Thoracic aorta (tissue), 2 donors: ENCODE data around the gene TIPARP. TPM values are rescaled to one million over a fixed set of nuclear protein-coding genes. Genes with fewer than 3 reads are reported as not detected.
"Not testable (repeated sequence)": the region's sequence is repeated elsewhere in the genome, so short reads cannot be mapped to it uniquely, and the experiment has no call there.

Source experiments
- ATAC-seq: fragments of 150-250 bp; one replicate; pipeline ENCODE4 v1.8.0; 2017; ENCODE audit warnings: low read depth; ENCODE audit not compliant: insufficient number of reproducible peaks, low FRiP score
- DNase-seq: peaks from one replicate; pipeline ENCODE4 v3.0.0-alpha.2; 2020; ENCODE audit warnings: low spot score
- H3K27ac ChIP-seq, 2 donors: fragments of 200-600 bp; sonication (generic); 1 replicate in 1 of 2; 2 replicates in 1 of 2; pipeline ENCODE4 v1.5.1; 2016; ENCODE audit warnings: mild to moderate bottlenecking in 2 of 2, moderate library complexity in 2 of 2
- H3K27me3 ChIP-seq: fragments of 200-600 bp; sonication (generic); replicated peaks from 2 replicates; pipeline ENCODE4 v1.6.0; 2016; ENCODE audit warnings: mild to moderate bottlenecking; ENCODE audit not compliant: insufficient read depth
- H3K36me3 ChIP-seq: fragments of 200-600 bp; sonication (generic); one replicate; pipeline ENCODE4 v1.5.1; 2016
- H3K4me1 ChIP-seq, 2 donors: fragments of 200-600 bp; sonication (generic); 1 replicate in 1 of 2; 2 replicates in 1 of 2; pipeline versions ENCODE4 v1.5.1 to v1.6.0; 2016; ENCODE audit warnings: low read depth in 2 of 2, mild to moderate bottlenecking in 1 of 2; ENCODE audit not compliant: control insufficient read depth in 1 of 2
- H3K4me3 ChIP-seq: fragments of 200-600 bp; sonication (generic); 2 replicates; pipeline ENCODE4 v1.5.1; 2016; ENCODE audit warnings: mild to moderate bottlenecking
- H3K9me3 ChIP-seq: fragments of 200-600 bp; sonication (generic); 2 replicates; pipeline ENCODE4 v1.5.1; 2016
- total RNA-seq, 2 donors: library from RNA; depleted of rRNA; stranded (reverse); fragments of >200 nt; gene quantifications; one replicate each; pipeline versions ENCODE4 v1.1.0 to v1.2.3, GENCODE V29; 2016
- TF ChIP-seq, protein P1 (sequence below): fragments of 200-600 bp; sonication (generic); IDR thresholded peaks from one replicate; pipeline ENCODE4 v1.5.1; 2019; ENCODE audit warnings: antibody characterized with exemption

Gene TIPARP
- total RNA-seq, 2 donors from 2014 or later, result 19.8 to 77.2 TPM

DNA sequence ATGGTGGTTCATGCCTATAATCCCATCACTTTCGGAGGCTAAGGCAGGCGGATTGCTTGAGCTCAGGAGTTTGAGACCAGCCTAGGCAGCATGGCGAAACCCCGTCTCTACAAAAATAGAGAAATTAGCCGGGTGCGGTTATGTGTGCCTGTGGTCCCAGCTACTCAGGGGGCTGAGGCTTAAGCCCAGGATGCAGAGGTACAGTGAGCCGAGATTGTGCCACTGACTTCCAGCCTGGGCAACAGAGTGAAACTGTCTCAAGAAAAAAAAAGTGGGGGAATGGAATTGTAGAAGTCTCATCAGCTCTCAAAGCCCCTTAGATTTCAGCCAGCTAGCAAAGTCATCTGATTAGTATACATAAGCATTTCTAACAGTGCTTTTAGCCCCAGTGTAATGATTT lies 33.2 kb downstream of the TIPARP start:
- no peak overlapping the region for H3K4me3 ChIP-seq
- H3K4me1 ChIP-seq, result no peaks in the 10 kb centered on the region
- ATAC-seq, result no peak
- no peak for DNase-seq
- TF ChIP-seq, protein P1, sequence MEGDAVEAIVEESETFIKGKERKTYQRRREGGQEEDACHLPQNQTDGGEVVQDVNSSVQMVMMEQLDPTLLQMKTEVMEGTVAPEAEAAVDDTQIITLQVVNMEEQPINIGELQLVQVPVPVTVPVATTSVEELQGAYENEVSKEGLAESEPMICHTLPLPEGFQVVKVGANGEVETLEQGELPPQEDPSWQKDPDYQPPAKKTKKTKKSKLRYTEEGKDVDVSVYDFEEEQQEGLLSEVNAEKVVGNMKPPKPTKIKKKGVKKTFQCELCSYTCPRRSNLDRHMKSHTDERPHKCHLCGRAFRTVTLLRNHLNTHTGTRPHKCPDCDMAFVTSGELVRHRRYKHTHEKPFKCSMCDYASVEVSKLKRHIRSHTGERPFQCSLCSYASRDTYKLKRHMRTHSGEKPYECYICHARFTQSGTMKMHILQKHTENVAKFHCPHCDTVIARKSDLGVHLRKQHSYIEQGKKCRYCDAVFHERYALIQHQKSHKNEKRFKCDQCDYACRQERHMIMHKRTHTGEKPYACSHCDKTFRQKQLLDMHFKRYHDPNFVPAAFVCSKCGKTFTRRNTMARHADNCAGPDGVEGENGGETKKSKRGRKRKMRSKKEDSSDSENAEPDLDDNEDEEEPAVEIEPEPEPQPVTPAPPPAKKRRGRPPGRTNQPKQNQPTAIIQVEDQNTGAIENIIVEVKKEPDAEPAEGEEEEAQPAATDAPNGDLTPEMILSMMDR, result no peak
- no peaks in the 10 kb centered on the region for H3K9me3 ChIP-seq
- H3K27ac ChIP-seq, result no peak overlapping the region
- no peaks in the 10 kb centered on the region for H3K27me3 ChIP-seq
- peaks cover 33% of the 10 kb centered on the region for H3K36me3 ChIP-seq

DNA sequence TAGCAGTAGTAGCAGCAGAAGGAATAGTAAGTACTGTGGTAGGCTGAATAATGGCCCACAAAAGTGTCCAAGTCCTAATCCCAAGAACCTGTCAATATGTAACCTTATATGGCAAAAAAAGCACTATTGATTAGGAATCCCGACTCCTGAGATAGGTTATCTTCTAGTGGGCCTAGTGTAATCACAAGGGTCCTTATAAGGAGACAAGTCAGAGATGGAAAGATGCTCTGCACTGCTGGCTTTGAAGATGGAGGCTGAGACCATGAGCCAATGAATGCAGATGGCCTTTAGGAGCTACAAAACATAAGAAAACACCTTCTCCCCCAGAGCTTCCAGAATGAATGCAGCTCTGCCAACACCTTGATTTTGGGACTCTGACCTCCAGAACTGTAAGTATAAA lies 36.0 kb downstream of the TIPARP start:
- H3K4me1 ChIP-seq, result no peaks in the 10 kb centered on the region
- H3K27me3 ChIP-seq, result no peaks in the 10 kb centered on the region
- peaks cover 22% of the 10 kb centered on the region for H3K36me3 ChIP-seq
- no peaks in the 10 kb centered on the region for H3K9me3 ChIP-seq
- TF ChIP-seq, protein P1, result no peak
- no peak overlapping the region for H3K4me3 ChIP-seq
- DNase-seq, result no peak
- no peak for ATAC-seq
- no peak overlapping the region for H3K27ac ChIP-seq

DNA sequence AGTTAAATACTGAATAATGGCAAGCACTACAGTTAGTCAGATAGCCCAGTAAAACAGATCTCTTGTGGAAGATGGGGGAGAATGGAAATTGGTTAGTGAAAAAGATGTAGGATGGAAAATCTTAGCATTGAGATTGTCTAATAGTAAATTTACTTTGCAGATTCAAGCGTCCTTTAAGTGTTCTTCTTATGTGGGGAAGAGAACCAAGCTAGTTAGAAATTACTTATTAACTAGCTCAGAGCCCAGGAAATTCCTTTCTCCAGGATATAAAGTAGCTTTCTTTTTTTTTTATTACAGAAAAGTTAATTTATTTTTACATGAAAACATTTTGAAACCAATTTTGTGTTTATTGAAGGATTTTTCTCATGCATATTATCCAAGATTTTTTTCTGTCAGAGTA lies 36.7 kb downstream of the TIPARP start:
- no peak for DNase-seq
- Histone ChIP-seq H3K9me3 (no peaks in the 10 kb centered on the region), H3K27ac (no peak overlapping the region), H3K36me3 (peaks cover 21% of the 10 kb centered on the region), H3K4me1 (no peaks in the 10 kb centered on the region), H3K27me3 (no peaks in the 10 kb centered on the region), H3K4me3 (no peak overlapping the region)
- TF ChIP-seq, protein P1, result no peak
- ATAC-seq, result no peak

GRCh38 chr3:156711944-156712343 lies 37.6 kb downstream of the TIPARP start:
- not testable (repeated sequence) for H3K27ac ChIP-seq, DNase-seq, H3K4me3 ChIP-seq, H3K9me3 ChIP-seq, ATAC-seq, H3K27me3 ChIP-seq, H3K4me1 ChIP-seq
- peaks cover 16% of the 10 kb centered on the region for H3K36me3 ChIP-seq

- no peak overlapping the region for H3K4me3 ChIP-seq
- H3K27me3 ChIP-seq, result no peaks in the 10 kb centered on the region
- H3K36me3 ChIP-seq, result peaks cover 3% of the 10 kb centered on the region
- no peaks in the 10 kb centered on the region for H3K9me3 ChIP-seq
- no peak for DNase-seq
- ATAC-seq, result no peak
- no peaks in the 10 kb centered on the region for H3K4me1 ChIP-seq
- TF ChIP-seq, protein P1, result no peak
- H3K27ac ChIP-seq, result no peak overlapping the region
Observed at GRCh38 chr3:156716105-156716862, 41.9 kb downstream of the TIPARP start.
